Measurements from ENCODE around the gene NDNF.

- TF ChIP-seq CTCF (IDR thresholded peaks at IDR 0.05; ENCODE audit: insufficient read depth, low read depth, low read length) (no peak), EZH2 (IDR thresholded peaks at IDR 0.05; ENCODE audit: insufficient read depth, low read length) (no peak)
Measured at GRCh38 chr4:121077496-121077895, 5.2 kb upstream of the NDNF start.
